Fibroblast of lung (primary cell): Measurements from ENCODE around the gene LMAN2.

Source experiments
- CTCF ChIP-seq, 2 donors: IDR thresholded peaks in 1 of 2; conservative IDR thresholded peaks in 1 of 2; 1 replicate in 1 of 2; 2 replicates in 1 of 2; pipeline ENCODE4 v1.5.1; 2011 to 2012; ENCODE audit warnings: low read length in 2 of 2, control low read depth in 1 of 2, inconsistent platforms in 1 of 2, low read depth in 1 of 2, mild to moderate bottlenecking in 1 of 2
- EZH2 ChIP-seq: IDR thresholded peaks from 2 replicates; pipeline ENCODE4 v1.5.1; 2012; ENCODE audit warnings: low read length, control low read depth, mild to moderate bottlenecking; ENCODE audit errors: missing control alignments

- TF ChIP-seq CTCF (conservative IDR thresholded peaks at IDR 0.05 in 1 of 2, IDR thresholded peaks at IDR 0.05 in 1 of 2; ENCODE audit: low read depth in 1 of 2, low read length in 2 of 2) (no peak), EZH2 (no peak)
Observed at GRCh38 chr5:177308740-177309139, 42.7 kb downstream of the LMAN2 start.
